ENCODE data around the gene GAS2L3.
"Not testable (repeated sequence)": the region's sequence is repeated elsewhere in the genome, so short reads cannot be mapped to it uniquely, and the experiment has no call there.

The GAS2L3 gene

GRCh38 chr12:100576331-100577036 is 3.0 kb downstream of the GAS2L3 start:
- no peak for DNase-seq

DNA sequence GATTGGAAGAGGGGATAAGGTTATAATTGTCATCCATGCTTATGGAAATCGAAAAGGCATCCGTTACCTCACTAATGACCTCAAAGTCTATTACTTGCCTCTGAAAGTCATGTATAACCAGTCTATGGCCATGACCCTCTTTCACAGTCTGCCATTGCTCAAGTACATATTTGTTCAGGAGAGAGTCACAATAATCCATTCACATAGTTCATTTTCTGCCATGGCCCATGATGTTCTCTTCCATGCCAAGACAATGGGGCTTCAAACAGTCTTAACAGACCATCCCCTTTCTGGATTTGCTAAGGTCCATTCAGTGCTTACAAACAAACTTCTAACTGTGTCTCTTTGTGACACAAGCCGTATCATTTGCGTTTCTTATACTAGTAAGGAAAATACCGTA is 5.4 kb downstream of the GAS2L3 start:
- no peak for DNase-seq

DNA sequence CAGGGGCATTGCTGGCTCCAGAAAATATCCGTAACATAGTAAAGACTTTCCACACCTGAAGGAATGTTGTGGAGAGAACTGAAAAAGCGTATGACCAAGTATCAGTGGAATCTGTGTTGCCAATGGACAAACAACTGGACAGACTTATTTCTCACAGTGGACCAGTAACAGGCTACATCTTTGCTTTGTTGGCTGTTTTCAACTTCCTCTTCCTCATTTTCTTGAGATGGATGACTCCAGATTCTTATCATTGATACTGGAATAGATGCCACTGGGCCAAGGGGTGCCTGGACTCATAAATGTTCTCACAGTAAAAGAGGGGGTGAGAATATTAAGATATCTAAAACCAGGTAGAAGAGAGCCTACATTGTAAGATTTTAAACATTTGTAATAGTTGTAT is 6.4 kb downstream of the GAS2L3 start:
- no peak for DNase-seq

GRCh38 chr12:100584256-100584655 is 10.8 kb downstream of the GAS2L3 start:
- DNase-seq, result no peak

GRCh38 chr12:100591979-100592378 is 18.5 kb downstream of the GAS2L3 start:
- no peak for DNase-seq

DNA sequence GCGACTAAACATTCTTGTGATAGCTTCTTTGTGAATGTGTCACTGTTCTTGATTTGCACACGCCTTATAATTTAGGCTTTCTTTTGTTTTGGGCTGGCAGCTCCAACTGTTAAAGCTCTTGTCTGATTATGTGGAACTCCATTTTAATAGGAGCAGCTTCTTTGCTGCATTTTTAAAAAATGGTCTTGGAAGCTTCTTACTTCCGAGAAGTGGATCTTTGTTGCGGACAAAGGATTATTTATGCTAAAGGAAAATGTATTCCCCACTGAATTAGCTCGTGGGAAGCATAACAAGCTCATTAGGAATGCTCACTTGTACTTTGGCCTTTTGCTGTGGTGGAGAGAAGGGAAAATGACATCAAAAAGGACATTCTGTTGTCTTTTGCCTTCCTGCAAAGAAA is 20.0 kb downstream of the GAS2L3 start:
- no peak for DNase-seq

DNA sequence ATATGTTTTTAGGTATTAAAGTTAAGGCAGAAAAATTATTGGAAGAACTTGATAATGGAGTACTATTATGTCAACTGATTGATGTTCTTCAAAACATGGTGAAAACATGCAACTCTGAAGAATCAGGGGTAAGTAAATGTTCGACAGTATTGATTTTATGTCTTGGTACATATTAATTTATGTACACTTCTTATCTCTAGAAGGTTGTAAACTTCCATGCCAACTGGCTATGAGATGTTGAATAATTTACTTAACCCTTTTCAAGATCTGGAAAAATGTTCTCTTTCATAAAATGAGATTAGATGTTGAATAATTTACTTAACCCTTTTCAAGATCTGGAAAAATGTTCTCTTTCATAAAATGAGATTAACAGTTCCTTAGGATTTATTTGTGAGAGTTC is 28.1 kb downstream of the GAS2L3 start:
- no peak for DNase-seq

- not testable (repeated sequence) for DNase-seq
Measured at GRCh38 chr12:100602997-100603396, 29.5 kb downstream of the GAS2L3 start.

- DNase-seq, result peak; percentile 26
Measured at GRCh38 chr12:100608776-100609175, 35.3 kb downstream of the GAS2L3 start.

GRCh38 chr12:100610666-100611430 is 37.4 kb downstream of the GAS2L3 start:
- no peak for DNase-seq

DNA sequence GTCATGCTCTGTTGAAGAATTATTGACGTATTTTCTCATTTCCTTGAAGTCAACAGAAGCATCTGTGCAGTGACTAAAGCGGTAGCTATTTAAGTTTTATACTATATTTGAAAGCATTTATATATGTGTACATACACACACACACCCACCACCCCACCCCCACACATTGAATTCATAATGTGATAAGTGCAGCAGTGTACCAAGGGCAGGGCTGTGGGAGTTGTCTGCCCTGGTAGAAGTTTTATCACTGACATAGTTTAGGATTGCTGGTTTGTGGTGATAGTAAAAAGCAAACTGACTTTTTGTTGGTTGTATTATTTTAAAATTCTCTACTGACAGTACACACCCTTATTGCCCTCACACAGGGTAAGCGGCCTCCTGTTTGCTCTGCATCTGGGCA is 39.1 kb downstream of the GAS2L3 start:
- DNase-seq, result no peak

DNA sequence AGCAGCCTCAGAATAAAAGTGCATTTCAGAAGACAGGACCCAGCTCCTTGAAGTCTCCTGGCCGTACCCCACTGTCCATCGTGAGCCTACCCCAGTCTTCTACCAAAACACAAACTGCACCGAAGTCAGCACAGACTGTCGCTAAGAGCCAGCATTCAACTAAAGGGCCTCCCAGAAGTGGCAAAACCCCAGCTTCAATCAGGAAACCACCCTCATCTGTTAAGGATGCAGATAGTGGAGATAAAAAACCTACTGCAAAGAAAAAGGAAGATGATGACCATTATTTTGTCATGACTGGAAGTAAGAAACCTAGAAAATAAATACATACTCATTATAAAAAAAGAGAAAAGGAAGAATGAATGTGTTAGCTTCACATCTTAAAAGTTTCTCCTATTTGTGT is 51.1 kb downstream of the GAS2L3 start:
- DNase-seq, result no peak

DNA sequence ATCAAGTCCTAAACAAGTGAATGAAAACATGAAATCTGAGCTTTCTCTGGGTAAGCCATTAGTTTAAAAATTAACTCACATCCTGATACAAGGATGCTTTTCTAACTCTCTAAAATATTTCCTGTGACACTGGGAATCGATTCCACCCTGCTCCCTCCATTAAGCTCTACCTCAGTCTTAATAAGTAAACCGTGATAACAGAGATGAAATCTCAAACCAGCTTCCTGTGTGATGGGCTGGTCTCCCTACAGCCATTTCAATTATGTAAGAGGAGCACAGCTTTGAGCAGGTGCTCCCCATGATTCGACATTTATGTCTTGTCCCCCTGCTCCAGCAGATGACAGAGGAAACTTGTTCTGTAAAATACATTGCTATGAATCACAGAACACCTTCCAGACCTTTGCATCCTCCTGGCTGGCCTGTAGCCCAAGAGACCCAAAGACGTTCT is 59.0 kb downstream of the GAS2L3 start:
- no peak for DNase-seq

DNA sequence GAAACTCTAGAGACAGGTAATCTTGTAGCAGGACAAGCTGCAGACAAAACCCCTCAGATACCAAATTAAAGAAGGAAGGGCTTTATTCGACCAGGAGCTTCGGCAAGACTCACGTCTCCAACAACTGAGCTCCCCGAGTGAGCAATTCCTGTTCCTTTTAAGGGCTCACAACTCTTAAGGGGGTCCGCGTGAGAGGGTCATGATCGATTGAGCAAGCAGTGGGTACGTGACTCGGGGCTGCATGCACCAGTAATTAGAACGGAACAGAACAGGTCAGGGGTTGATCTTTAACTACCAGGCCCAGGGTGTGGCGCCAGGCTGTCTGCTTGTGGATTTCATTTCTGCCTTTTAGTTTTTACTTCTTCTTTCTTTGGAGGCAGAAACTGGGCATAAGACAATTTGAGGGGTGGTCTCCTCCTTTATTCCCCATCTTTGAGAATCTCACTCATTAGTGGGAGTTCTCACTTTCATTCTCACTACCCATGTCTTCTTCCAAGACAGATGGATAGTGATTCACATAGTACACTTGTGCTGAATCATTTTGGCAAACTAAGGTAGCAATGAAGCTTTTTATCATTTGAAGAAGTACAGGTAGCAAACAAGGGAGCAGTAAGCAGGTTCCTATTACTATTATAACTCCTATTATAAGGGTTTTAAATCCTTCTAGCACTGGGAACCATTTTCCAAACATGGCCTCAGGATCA is 59.8 kb downstream of the GAS2L3 start:
- DNase-seq, result not testable (repeated sequence)

- no peak for DNase-seq
Measured at GRCh38 chr12:100643246-100643645, 69.8 kb downstream of the GAS2L3 start.

GRCh38 chr12:100646896-100647295 is 73.4 kb downstream of the GAS2L3 start:
- no peak for DNase-seq

- no peak for DNase-seq
Measured at GRCh38 chr12:100651108-100651507, 77.6 kb downstream of the GAS2L3 start.

DNA sequence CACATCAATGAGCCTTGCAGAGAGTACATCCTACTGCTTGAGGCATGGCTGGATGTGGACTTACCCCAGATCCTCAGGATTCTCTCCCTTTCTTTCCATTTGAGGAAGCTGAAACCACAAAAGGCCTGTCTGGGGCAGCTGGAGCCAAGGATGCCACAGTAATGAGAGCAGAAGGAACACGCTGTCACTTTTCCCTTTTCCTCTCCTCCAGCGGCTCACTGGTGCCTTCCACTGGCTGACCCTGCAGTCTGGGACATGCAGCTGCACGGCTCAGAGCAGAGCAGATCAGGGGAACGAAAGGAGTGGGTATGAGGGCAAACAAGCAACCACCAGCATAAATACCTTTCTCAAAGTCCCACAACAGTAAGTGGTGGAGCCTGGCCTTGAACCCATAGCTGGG is 78.2 kb downstream of the GAS2L3 start:
- no peak for DNase-seq

- DNase-seq, result no peak
Measured at GRCh38 chr12:100652488-100652887, 79.0 kb downstream of the GAS2L3 start.

- no peak for DNase-seq
Measured at GRCh38 chr12:100656141-100656540, 82.7 kb downstream of the GAS2L3 start.

DNA sequence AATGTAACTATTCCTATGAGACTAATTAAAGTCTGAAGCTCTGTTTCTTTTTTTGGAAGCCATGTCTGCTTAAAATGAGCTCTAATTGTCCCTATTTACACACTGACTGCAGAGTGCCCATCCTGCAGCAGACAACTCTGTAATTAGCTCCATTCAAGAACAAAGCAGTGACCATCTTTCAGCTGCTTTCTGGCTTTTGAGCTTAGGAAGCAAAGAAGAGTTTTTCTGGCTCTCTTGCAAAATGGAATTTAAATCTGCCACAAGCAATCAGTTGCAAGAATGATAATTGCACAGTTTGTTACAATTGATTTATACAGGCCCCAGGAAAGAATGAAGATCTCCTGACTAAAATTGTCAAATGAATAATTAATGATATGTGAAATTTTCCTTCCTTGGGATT is 83.4 kb downstream of the GAS2L3 start:
- no peak for DNase-seq

DNA sequence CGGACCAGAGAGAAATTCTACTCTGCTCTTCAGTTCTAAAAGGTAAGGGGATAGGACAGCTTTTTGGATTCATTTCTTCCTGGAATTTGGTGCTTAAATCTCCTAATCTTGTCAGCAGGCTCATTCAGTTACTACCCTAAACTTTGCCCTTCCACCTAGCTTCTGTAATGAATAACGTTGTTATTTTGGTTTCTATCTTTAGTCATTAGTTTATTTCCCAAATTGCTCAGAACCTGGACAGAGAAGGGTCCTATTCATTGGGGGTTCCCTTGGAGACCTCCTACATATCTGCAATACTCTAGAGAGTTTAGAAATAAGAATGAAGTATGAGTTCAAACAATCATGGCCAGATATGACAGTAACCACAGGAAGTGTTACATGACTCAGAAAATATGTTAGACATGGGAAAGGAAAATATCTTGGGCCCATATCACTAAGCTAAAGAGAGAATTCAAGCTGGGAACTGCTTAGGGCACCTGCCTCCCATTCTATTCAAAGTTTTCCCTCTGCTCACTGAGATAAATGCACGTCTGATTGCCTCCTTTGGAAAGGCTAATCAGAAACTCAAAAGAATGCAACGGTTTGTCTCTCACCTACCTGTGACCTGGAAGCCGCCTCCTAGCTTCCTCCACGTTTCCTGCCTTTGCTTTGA is 87.9 kb downstream of the GAS2L3 start:
- DNase-seq, result no peak

- no peak for DNase-seq
Measured at GRCh38 chr12:100666588-100666987, 93.1 kb downstream of the GAS2L3 start.
